NCI-H2171 treated with DMSO at 0.1 percent for 48 hours (cell line): ENCODE data around the gene ZNF71.

Source experiments
- DNase-seq: peaks from one replicate; lab custom pipeline; 2025; lab: John Stamatoyannopoulos, UW

ZNF71 gene

GRCh38 chr19:56594783-56595547 is at the start of gene ZNF71:
Gene ZNF71, plus strand, starts transcription at chr19:56595302. Its CDS starts 6,257 bp downstream, at chr19:56601559.
- DNase-seq = peak; percentile 83

GRCh38 chr19:56547535-56547934 is 47.6 kb upstream of the ZNF71 start:
- no peak for DNase-seq

GRCh38 chr19:56554272-56554869 is 40.7 kb upstream of the ZNF71 start:
- no peak for DNase-seq

DNA sequence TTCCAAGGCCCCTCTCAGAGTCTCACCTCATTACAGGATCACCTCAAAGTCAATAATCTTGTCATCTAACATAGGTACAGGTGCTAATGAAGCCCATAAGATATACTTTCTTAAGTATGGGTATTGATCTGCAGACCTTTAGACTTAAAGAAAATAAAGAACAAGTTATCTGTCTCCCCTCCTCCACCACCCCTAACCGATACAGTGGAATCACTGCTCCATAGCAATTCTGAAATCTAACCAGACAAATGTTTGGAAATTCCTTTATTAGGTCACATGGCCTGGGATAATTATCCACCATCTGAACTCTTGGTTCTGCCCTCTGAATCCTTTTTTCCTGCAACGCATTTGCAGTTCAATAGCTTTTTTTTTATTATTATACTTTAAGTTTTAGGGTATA is 32.3 kb upstream of the ZNF71 start:
- no peak for DNase-seq

GRCh38 chr19:56566904-56567273 is 28.2 kb upstream of the ZNF71 start:
- no peak for DNase-seq

- peak; percentile 79 for DNase-seq
Measured at GRCh38 chr19:56567274-56568120, 27.6 kb upstream of the ZNF71 start, which contains the start of gene ZNF470. Gene ZNF470, plus strand, starts transcription at chr19:56567468. Its CDS starts 2,844 bp downstream, at chr19:56570312.

DNA sequence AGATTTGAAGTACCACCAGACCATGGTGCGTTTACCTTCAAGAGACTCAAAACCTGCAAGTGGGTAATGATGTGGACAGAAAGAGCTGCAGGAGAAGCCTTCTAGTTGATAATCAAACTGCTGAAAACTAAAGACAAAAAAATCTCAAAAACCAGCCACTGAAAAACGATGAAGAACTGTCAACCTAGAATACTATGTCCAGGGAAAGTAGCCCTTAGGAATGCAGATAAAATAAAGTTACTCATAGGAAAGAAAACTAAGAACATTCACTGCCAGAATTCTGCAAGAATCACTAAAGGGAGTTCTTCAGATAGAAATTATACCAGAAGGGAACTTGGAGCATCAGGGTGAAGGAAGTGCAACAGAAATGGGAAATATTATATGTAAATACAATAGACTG is 22.5 kb upstream of the ZNF71 start:
- DNase-seq = no peak

DNA sequence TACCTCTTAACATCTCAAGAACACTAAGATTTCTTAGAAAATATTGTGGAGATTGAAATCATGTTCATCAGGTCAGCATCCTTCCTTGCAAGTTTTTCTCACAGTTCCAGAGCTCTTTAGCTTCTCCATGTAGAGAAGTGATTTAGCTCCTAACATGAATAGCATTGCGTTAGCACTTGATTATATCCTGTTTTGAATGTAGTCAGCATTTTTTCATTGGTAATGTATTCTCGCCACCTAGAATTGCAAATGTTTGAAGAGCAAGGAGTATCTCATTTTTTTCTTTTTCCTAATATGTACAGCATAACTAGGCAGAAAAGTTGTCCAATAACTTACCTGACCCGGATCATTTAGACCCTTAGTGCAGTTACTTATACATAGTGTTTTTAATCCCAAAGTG is 21.2 kb upstream of the ZNF71 start:
- DNase-seq = no peak

GRCh38 chr19:56577719-56578602 is 17.1 kb upstream of the ZNF71 start:
- no peak for DNase-seq

DNA sequence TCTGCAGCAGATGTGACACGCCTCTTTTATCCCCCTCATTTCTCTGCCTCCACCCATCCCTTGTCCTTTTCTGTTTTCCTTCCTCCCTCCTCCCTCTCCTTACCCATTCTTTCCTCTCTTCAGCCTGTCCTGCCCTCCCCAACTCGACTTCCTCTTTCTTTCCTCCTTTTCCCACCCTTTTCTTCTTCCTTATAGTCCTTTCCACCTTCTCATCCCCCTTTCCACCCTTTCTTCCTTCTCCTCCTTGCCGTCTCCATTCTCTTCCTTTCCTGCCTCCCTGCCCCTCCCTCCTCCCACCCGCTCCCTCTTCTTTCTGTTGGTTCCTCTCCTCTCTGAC is 688 bp upstream of the ZNF71 start:
- no peak for DNase-seq

- no peak for DNase-seq
Measured at GRCh38 chr19:56595548-56595899, 422 bp downstream of the ZNF71 start.

DNA sequence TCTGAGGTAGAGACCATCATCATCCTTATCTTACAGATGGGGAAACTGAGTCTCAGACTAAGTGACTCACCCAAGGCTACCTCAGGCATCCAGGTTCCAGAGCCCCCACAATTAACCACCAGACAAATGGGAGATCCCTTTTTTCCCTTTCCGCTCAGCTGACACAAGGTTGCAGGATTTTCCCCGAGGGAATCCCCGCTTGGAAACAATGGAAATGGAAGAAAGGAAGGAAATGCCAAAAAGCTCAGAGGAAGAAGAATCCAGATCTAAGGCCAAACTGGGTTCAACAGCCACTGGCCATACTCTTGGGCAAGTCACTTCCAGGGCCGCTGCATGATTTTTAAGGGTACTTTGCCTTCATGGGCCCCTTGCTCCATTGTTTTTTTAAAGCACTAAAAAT is 1.6 kb downstream of the ZNF71 start:
- no peak for DNase-seq

DNA sequence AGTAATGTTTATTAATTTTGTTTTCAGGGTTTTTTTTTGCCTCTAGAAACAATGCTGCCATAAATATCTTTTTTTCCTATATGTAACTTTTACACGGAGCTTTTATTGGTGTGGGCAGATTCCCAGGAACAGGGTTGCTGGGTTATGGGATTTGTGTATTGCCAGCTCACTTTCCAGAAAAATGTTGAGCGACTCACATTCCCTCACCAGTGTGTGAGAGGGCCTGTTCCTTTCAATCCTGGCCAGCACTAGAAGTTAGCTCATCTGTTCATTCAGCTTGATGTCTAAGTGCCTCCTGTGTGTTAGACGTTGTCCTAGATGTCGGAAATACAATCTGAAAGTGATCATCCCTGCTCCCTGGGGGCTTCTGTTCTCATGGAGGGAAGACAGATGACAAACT is 2.6 kb downstream of the ZNF71 start:
- no peak for DNase-seq

GRCh38 chr19:56601375-56601774 is 6.3 kb downstream of the ZNF71 start:
- DNase-seq = no peak

DNA sequence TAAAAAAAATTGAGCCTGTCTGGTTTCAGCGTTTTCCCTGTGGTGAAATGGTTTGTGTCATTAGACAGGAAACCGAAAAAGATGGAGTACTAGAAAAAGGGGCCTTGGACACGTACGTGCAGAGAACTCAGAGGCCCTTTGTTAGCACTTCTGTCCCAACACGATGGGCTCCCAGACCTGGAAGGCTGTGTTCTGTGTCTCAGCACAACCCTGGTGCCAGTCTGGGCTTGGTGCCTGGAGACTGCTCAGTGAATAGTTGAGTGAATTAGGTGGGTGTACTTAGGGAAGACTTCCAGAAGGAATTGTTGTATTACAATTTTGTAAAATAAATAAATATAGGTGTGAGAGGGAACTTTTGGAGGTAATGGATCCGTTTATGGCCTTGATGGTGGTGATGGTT is 8.7 kb downstream of the ZNF71 start:
- DNase-seq = no peak

- no peak for DNase-seq
Measured at GRCh38 chr19:56608274-56608964, 13.3 kb downstream of the ZNF71 start.

GRCh38 chr19:56611288-56611687 is 16.2 kb downstream of the ZNF71 start:
- no peak for DNase-seq

- DNase-seq = no peak
Measured at GRCh38 chr19:56612737-56613136, 17.6 kb downstream of the ZNF71 start.

DNA sequence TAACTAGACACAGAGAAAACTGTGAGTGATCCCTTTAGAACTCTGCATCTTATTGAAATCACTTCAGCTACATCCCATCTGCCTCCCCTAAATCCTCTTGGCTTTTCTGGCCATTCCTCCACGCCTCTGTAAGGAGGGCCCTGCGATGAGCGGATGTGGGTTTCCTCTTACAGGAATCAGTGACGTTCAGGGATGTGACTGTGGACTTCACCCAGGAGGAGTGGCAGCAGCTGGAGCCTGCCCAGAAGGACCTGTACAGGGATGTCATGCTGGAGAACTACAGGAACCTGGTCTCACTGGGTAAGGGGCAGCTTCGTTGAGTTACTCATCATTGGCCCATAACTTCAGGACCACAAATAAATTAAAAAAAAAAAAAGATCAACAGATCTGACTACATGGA is 18.5 kb downstream of the ZNF71 start:
- no peak for DNase-seq

DNA sequence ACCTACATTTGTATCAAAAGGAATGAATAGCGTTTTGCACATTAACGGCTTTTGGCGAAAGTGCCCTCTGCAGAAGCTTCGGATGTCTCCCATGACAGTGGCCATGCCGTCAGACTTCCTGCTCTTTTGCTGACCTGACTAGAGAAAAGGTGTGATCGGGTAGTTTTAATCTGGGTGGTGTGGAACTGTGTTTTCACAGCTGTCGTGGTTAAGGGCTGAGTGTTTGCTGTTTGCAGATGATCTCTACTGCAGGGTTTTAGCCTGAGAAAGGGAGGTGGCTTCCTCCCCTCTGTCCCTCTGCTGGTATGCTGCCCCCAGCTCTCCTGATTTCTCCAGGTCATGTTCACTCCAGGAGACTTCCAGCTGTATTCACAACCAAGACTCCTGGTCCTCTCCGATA is 22.4 kb downstream of the ZNF71 start:
- DNase-seq = no peak

DNA sequence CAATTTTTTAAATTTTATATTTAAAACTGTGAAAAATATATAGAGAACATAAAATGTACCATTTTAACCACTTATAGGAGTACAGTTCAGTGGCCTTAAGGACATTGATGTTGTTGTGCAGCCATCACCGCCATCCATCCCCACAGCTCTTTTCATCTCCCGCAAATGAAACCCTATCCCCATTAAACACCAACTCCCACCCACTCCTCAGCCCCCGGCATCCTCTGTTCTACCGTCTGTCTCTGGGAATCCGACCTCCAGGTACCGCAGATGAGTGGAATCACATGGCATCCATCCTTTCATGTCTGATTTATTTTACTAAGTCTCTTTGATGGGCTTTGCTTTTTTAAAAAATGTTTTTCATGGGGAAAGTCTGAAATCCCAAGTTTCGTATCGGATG is 24.0 kb downstream of the ZNF71 start:
- DNase-seq = peak; percentile 21
